Liver (tissue), 9 donors: ENCODE results near the gene MDM2. TPM values are rescaled to one million over a fixed set of nuclear protein-coding genes. Genes with fewer than 3 reads are reported as not detected.

Experiments used
- DNase-seq: peaks from one replicate; pipeline ENCODE4 v3.0.0-alpha.2; 2017; ENCODE audit warnings: low spot score
- H3K27ac ChIP-seq, 2 donors: one replicate each; pipeline ENCODE4 v1.7.0; 2013; ENCODE audit warnings: inconsistent platforms in 2 of 2, low read length in 2 of 2, control low read depth in 1 of 2, low read depth in 1 of 2, mild to moderate bottlenecking in 1 of 2
- H3K27me3 ChIP-seq, 4 donors: one replicate each; pipeline versions ENCODE4 v1.6.1 to v1.7.0; 2013; ENCODE audit warnings: low read length in 3 of 4, inconsistent platforms in 1 of 4, mild to moderate bottlenecking in 1 of 4, moderate library complexity in 1 of 4; ENCODE audit not compliant: control insufficient read depth in 4 of 4, insufficient read depth in 4 of 4
- H3K36me3 ChIP-seq, 4 donors: one replicate each; pipeline versions ENCODE4 v1.6.1 to v1.7.0; 2013; ENCODE audit warnings: low read length in 3 of 4, mild to moderate bottlenecking in 3 of 4, low read depth in 1 of 4, moderate library complexity in 1 of 4; ENCODE audit not compliant: control insufficient read depth in 4 of 4, insufficient read depth in 3 of 4
- H3K4me1 ChIP-seq, 4 donors: one replicate each; pipeline versions ENCODE4 v1.6.1 to v1.7.0; 2013; ENCODE audit warnings: low read length in 3 of 4, mild to moderate bottlenecking in 3 of 4, moderate library complexity in 1 of 4; ENCODE audit not compliant: control insufficient read depth in 4 of 4, insufficient read depth in 4 of 4
- H3K4me3 ChIP-seq, 3 donors: one replicate each; pipeline versions ENCODE4 v1.6.1 to v1.7.0; 2013; ENCODE audit warnings: low read length in 3 of 3, control low read depth in 1 of 3, low read depth in 1 of 3, mild to moderate bottlenecking in 1 of 3
- H3K9ac ChIP-seq, 2 donors: one replicate each; pipeline ENCODE4 v1.7.0; 2013; ENCODE audit warnings: low read length in 2 of 2, mild to moderate bottlenecking in 2 of 2, moderate library complexity in 2 of 2, control low read depth in 1 of 2, low read depth in 1 of 2
- H3K9me3 ChIP-seq, 4 donors: one replicate each; pipeline versions ENCODE4 v1.6.1 to v1.7.0; 2013; ENCODE audit warnings: low read length in 3 of 4; ENCODE audit not compliant: control insufficient read depth in 4 of 4
- EGR1 ChIP-seq, 2 donors: IDR thresholded peaks; 2 replicates each; pipeline ENCODE4 v1.6.1; 2016 to 2018; ENCODE audit warnings: antibody characterized with exemption in 2 of 2, low read depth in 2 of 2
- FOXA1 ChIP-seq: IDR thresholded peaks from 2 replicates; pipeline ENCODE4 v1.6.1; 2016; ENCODE audit warnings: antibody characterized with exemption
- FOXA2 ChIP-seq: IDR thresholded peaks from 2 replicates; pipeline ENCODE4 v1.6.1; 2016; ENCODE audit warnings: antibody characterized with exemption
- GABPA ChIP-seq, 2 donors: IDR thresholded peaks in 1 of 2; conservative IDR thresholded peaks in 1 of 2; 2 replicates each; pipeline ENCODE4 v1.6.1; 2016; ENCODE audit warnings: antibody characterized with exemption in 2 of 2, mild to moderate bottlenecking in 1 of 2, moderate library complexity in 1 of 2
- HNF4A ChIP-seq, 2 donors: conservative IDR thresholded peaks; 2 replicates each; pipeline ENCODE4 v1.6.1; 2016; ENCODE audit warnings: antibody characterized with exemption in 2 of 2, mild to moderate bottlenecking in 2 of 2
- HNF4G ChIP-seq: IDR thresholded peaks from 2 replicates; pipeline ENCODE4 v1.6.1; 2016; ENCODE audit warnings: antibody characterized with exemption
- JUND ChIP-seq, 2 donors: IDR thresholded peaks; 2 replicates each; pipeline ENCODE4 v1.6.1; 2016; ENCODE audit warnings: antibody characterized with exemption in 2 of 2
- MAX ChIP-seq: IDR thresholded peaks from 2 replicates; pipeline ENCODE4 v1.6.1; 2016; ENCODE audit warnings: antibody characterized with exemption
- NR2F2 ChIP-seq: IDR thresholded peaks from 2 replicates; pipeline ENCODE4 v1.6.1; 2016; ENCODE audit warnings: antibody characterized with exemption
- RAD21 ChIP-seq, 2 donors: IDR thresholded peaks; 2 replicates each; pipeline ENCODE4 v1.6.1; 2016; ENCODE audit warnings: antibody characterized with exemption in 2 of 2, mild to moderate bottlenecking in 2 of 2
- RXRA ChIP-seq, 2 donors: IDR thresholded peaks; 2 replicates each; pipeline ENCODE4 v1.6.1; 2017 to 2018; ENCODE audit warnings: antibody characterized with exemption in 2 of 2, mild to moderate bottlenecking in 1 of 2
- SP1 ChIP-seq: IDR thresholded peaks from 2 replicates; pipeline ENCODE4 v1.6.1; 2018; ENCODE audit warnings: antibody characterized with exemption, mild to moderate bottlenecking
- TAF1 ChIP-seq: conservative IDR thresholded peaks from 2 replicates; pipeline ENCODE4 v1.6.1; 2016; ENCODE audit warnings: antibody characterized with exemption, mild to moderate bottlenecking
- YY1 ChIP-seq: IDR thresholded peaks from 2 replicates; pipeline ENCODE4 v1.6.1; 2016; ENCODE audit warnings: antibody characterized with exemption, mild to moderate bottlenecking
- ZBTB33 ChIP-seq: IDR thresholded peaks from 2 replicates; pipeline ENCODE4 v1.6.1; 2016; ENCODE audit warnings: antibody characterized with exemption
- WGBS: extraction: QIAGEN DNeasy Blood & Tissue Kit; methylation state at CpG from one replicate; pipeline ENCODE4 v1.1.7; 2013; 5-methylcytosine and 5-hydroxymethylcytosine counted together
- polyA plus RNA-seq, 2 donors: library from polyadenylated mRNA; stranded (reverse) in 1 of 2; unstranded in 1 of 2; fragments of 200-250 nt in 1 of 2; fragments of >200 nt in 1 of 2; fragmentation: Nextera tagmentation in 1 of 2; extraction: Ambion mirVana in 1 of 2; gene quantifications; one replicate each; pipeline versions ENCODE4 v1.2.1 to v1.2.3, GENCODE V29; 2013 to 2015
- total RNA-seq, 2 donors: library from RNA; depleted of rRNA; stranded (reverse); fragments of >200 nt; gene quantifications; one replicate each; pipeline ENCODE4 v1.2.3, GENCODE V29; 2014
- TF ChIP-seq, protein P1 (sequence below): IDR thresholded peaks from 2 replicates; pipeline ENCODE4 v1.6.1; 2016; ENCODE audit warnings: antibody characterized with exemption, mild to moderate bottlenecking
- TF ChIP-seq, protein P2 (sequence below): IDR thresholded peaks from 2 replicates; pipeline ENCODE4 v1.6.1; 2016; ENCODE audit warnings: antibody characterized with exemption
- TF ChIP-seq, protein P3 (sequence below): fragments of 150-350 bp; IDR thresholded peaks from 2 replicates; pipeline ENCODE4 v1.5.1; 2017; ENCODE audit warnings: improper control_type of control experiment, low read depth, low read length; ENCODE audit not compliant: missing input control
- donor health status: healthy.
- donor health status: healthy.
- donor health status: healthy.
- donor health status: healthy.
- donor health status: healthy.

MDM2 gene
- total and polyA plus RNA-seq, 4 donors, result 10.1 to 69.4 (median 36.9) TPM

GRCh38 chr12:68796399-68796798 lies 11.6 kb upstream of the MDM2 start:
- TF ChIP-seq GABPA (IDR thresholded peaks at IDR 0.05 in 1 of 2, conservative IDR thresholded peaks at IDR 0.05 in 1 of 2) (no peak), TAF1 (no peak), FOXA1 (no peak), SP1 (no peak)
- H3K4me1 ChIP-seq, result no peaks in the 10 kb centered on the region
- H3K36me3 ChIP-seq, result no peaks in the 10 kb centered on the region
- no peaks in the 10 kb centered on the region for H3K9me3 ChIP-seq
- no peaks in the 10 kb centered on the region for H3K27me3 ChIP-seq
- H3K4me3 ChIP-seq, result no peak overlapping the region
- no peak for DNase-seq
- 98% methylated on average over 15 of the region's 15 CpGs for WGBS
- no peak overlapping the region for H3K27ac ChIP-seq
- H3K9ac ChIP-seq, result no peak overlapping the region

DNA sequence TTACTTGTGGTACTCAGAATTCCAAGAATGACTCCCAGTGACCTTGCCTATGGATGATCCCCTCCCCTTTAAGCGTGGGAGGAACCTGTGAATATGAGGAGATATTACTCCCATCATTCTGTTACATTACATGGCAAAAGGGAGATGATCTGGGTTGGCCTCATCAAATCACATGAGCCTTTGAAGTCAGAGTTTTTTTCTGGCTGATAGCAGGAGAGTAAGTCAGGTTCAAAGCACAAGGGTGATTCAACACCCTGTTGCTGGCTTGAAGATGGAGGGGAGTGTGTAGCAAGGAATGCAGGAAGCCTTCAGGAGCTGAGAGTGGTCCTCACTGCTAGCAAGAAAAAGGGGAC lies 9.1 kb upstream of the MDM2 start:
- Histone ChIP-seq H3K27me3 (no peaks in the 10 kb centered on the region), H3K36me3 (no peaks in the 10 kb centered on the region), H3K4me1 (no peaks in the 10 kb centered on the region), H3K4me3 (no peak overlapping the region), H3K27ac (no peak overlapping the region), H3K9me3 (no peaks in the 10 kb centered on the region), H3K9ac (no peak overlapping the region)
- TF ChIP-seq, protein P1, sequence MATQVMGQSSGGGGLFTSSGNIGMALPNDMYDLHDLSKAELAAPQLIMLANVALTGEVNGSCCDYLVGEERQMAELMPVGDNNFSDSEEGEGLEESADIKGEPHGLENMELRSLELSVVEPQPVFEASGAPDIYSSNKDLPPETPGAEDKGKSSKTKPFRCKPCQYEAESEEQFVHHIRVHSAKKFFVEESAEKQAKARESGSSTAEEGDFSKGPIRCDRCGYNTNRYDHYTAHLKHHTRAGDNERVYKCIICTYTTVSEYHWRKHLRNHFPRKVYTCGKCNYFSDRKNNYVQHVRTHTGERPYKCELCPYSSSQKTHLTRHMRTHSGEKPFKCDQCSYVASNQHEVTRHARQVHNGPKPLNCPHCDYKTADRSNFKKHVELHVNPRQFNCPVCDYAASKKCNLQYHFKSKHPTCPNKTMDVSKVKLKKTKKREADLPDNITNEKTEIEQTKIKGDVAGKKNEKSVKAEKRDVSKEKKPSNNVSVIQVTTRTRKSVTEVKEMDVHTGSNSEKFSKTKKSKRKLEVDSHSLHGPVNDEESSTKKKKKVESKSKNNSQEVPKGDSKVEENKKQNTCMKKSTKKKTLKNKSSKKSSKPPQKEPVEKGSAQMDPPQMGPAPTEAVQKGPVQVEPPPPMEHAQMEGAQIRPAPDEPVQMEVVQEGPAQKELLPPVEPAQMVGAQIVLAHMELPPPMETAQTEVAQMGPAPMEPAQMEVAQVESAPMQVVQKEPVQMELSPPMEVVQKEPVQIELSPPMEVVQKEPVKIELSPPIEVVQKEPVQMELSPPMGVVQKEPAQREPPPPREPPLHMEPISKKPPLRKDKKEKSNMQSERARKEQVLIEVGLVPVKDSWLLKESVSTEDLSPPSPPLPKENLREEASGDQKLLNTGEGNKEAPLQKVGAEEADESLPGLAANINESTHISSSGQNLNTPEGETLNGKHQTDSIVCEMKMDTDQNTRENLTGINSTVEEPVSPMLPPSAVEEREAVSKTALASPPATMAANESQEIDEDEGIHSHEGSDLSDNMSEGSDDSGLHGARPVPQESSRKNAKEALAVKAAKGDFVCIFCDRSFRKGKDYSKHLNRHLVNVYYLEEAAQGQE, result no peak
- no peak for TF ChIP-seq HNF4A (conservative IDR thresholded peaks at IDR 0.05)
- TF ChIP-seq SP1, result no peak
- TF ChIP-seq TAF1, result no peak
- no peak for TF ChIP-seq RXRA (IDR thresholded peaks at IDR 0.05)
- no peak for TF ChIP-seq JUND (IDR thresholded peaks at IDR 0.05)
- TF ChIP-seq, protein P2, sequence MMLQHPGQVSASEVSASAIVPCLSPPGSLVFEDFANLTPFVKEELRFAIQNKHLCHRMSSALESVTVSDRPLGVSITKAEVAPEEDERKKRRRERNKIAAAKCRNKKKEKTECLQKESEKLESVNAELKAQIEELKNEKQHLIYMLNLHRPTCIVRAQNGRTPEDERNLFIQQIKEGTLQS, result no peak
- TF ChIP-seq MAX, result no peak
- TF ChIP-seq FOXA2, result no peak
- TF ChIP-seq, protein P3, sequence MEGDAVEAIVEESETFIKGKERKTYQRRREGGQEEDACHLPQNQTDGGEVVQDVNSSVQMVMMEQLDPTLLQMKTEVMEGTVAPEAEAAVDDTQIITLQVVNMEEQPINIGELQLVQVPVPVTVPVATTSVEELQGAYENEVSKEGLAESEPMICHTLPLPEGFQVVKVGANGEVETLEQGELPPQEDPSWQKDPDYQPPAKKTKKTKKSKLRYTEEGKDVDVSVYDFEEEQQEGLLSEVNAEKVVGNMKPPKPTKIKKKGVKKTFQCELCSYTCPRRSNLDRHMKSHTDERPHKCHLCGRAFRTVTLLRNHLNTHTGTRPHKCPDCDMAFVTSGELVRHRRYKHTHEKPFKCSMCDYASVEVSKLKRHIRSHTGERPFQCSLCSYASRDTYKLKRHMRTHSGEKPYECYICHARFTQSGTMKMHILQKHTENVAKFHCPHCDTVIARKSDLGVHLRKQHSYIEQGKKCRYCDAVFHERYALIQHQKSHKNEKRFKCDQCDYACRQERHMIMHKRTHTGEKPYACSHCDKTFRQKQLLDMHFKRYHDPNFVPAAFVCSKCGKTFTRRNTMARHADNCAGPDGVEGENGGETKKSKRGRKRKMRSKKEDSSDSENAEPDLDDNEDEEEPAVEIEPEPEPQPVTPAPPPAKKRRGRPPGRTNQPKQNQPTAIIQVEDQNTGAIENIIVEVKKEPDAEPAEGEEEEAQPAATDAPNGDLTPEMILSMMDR, result no peak
- TF ChIP-seq GABPA (IDR thresholded peaks at IDR 0.05 in 1 of 2, conservative IDR thresholded peaks at IDR 0.05 in 1 of 2), result no peak
- TF ChIP-seq RAD21 (IDR thresholded peaks at IDR 0.05), result no peak
- no peak for TF ChIP-seq EGR1 (IDR thresholded peaks at IDR 0.05; ENCODE audit: low read depth in 2 of 2)
- no peak for TF ChIP-seq ZBTB33
- TF ChIP-seq NR2F2, result no peak
- TF ChIP-seq FOXA1, result no peak
- no peak for TF ChIP-seq HNF4G
- TF ChIP-seq YY1, result no peak
- no peak for DNase-seq
- 94% methylated on average over 1 of the region's 1 CpG for WGBS
